Measurements from ENCODE around the gene HINT2. TPM values are rescaled to one million over a fixed set of nuclear protein-coding genes. Genes with fewer than 3 reads are reported as not detected.
A peak's percentile ranks its signal among the peaks of the same experiment; 100 is the strongest.

HINT2 gene
- total RNA-seq, 1 experiment from 2014 or later = 91.2 TPM

- DNase-seq (ENCODE audit: low spot score) = no peak
These were observed 3.3 kb downstream of the HINT2 start for GRCh38 chr9:35811381-35812024.

- no peak for DNase-seq (ENCODE audit: low spot score)
These were observed 4.7 kb downstream of the HINT2 start for GRCh38 chr9:35810122-35810521.

DNA sequence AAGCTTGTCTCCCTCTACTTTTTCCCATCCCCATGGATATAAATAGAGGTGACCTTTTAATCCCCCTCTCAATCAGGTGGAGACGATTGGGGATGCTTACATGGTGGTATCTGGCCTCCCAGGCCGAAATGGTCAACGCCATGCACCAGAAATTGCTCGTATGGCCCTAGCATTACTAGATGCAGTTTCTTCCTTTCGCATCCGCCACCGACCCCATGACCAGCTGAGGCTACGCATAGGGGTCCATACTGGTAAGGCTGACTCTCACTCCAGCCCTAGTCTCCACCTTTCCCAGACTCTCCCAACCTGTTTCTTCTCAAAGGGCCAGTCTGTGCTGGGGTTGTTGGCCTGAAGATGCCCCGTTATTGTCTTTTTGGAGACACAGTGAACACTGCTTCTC lies 6.4 kb downstream of the HINT2 start:
- no peak for DNase-seq (ENCODE audit: low spot score)

GRCh38 chr9:35806101-35806500 lies 8.7 kb downstream of the HINT2 start:
- no peak for DNase-seq (ENCODE audit: low spot score)

DNA sequence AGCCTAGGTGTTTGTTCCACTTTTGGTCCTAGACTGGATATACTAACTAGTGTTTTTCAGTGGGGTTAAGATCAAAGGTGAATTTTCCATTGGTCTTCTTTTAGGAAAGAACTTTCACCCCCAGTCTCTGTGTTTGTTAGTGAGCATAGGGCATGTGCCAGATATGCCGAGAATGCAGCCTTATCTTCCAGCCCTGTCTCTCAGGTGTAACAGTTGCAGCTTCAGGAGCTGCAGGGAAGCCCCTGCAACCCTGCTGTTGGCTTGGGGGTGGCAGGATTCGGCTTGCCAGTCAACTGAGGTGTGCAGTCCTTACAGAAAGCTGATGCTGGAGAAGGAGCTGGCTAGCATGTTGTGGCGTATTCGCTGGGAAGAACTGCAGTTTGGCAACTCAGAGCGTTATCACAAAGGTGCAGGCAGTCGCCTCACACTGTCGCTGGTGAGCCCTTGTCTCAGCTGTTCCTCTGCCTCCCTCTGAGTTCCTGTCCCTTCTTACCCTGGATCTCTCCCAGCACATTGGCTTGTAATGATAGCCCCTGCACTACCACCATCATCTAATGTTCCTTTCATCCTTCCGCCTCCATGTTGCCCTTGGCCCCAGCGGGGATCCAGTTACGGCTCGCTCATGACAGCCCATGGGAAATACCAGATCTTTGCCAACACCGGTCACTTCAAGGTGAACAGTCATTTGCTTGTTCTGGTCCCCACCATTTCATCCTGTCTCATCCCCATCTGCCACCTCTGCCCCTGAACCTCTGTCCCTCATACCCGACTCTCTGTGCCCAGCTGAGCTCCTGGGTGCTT lies 13.3 kb downstream of the HINT2 start:
- DNase-seq (ENCODE audit: low spot score) = no peak

GRCh38 chr9:35800530-35800929 lies 14.3 kb downstream of the HINT2 start:
- DNase-seq (ENCODE audit: low spot score) = no peak

DNA sequence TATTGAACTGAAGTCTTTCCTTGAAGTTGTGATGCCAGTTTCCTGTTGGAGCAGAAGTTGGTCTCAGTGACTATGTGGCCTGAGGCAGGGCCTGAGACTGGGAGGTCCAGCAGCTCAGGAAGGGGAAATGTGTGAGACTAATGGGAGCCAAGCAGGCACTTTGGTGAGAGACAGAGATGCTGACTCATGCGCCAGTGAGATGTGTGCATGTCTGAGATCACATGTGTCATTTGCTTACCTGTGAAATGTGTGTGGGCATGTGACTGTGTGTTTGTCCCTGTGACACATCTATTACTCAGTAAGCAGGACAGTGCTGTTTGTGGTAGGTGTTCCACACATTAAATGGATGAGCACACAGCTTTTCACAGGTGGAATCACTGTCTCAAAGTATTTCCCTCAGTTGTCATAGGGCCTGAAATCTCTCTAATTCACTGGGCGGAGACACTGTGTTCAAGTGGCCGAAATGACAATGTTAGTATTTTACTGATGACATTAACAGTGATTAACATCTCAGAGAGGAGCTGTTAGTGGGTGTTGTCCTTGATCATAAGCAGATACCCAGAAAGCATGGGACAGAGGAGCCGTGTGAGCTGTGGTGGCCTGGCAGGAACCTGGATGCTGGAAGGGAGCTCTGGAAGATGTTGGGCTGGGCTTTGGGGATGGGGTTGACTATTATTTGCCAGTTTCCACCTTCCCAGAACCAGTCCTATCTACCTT lies 16.0 kb downstream of the HINT2 start:
- DNase-seq (ENCODE audit: low spot score) = no peak

GRCh38 chr9:35797311-35798109 lies 17.3 kb downstream of the HINT2 start:
- no peak for DNase-seq (ENCODE audit: low spot score)

DNA sequence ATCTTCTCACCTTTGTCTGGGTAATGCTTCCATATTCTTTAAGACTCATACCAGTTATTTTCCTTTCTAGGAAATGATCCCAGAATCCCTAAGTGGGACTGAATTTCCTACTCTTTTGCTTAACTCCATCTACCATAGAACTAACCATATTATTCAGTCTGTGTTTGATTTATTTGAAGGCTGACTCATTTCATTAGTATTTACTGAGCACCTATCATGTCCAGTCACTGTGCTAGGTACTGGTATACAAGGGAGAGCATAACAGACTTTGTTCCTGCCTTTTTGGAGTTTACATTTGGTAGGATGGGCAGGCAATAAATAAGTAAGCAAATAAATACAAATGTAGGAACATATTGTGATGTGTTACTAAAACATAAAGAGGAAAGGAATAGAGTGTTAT lies 19.1 kb downstream of the HINT2 start:
- no peak for DNase-seq (ENCODE audit: low spot score)

GRCh38 chr9:35793461-35793860 lies 21.4 kb downstream of the HINT2 start:
- no peak for DNase-seq (ENCODE audit: low spot score)

- DNase-seq (ENCODE audit: low spot score) = no peak
These were observed 22.0 kb downstream of the HINT2 start for GRCh38 chr9:35792826-35793225.

DNA sequence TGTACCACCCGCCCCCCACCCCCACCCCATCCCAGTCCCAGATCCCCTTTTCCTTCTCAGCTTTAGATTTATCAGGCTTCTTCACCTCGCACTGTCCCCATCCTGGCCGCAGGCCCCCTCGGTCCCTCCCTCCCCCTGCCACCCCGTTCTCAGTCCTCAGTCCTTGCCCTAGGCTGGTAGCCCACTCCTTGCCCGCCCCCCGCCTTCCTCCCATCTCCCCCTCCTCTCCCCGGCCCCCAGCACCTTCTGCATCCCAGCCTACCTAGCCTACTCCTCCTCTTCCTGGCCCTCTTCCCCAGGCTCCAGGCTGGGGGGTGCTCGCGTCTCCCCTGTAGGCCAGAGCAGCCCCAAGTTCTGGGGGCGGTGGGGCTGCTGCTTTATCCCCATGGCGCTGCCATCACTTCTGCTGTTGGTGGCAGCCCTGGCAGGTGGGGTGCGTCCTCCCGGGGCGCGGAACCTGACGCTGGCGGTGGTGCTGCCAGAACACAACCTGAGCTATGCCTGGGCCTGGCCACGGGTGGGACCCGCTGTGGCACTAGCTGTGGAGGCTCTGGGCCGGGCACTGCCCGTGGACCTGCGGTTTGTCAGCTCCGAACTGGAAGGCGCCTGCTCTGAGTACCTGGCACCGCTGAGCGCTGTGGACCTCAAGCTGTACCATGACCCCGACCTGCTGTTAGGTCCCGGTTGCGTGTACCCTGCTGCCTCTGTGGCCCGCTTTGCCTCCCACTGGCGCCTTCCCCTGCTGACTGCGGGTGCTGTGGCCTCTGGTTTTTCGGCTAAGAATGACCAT lies 22.6 kb downstream of the HINT2 start:
- no peak for DNase-seq (ENCODE audit: low spot score)

DNA sequence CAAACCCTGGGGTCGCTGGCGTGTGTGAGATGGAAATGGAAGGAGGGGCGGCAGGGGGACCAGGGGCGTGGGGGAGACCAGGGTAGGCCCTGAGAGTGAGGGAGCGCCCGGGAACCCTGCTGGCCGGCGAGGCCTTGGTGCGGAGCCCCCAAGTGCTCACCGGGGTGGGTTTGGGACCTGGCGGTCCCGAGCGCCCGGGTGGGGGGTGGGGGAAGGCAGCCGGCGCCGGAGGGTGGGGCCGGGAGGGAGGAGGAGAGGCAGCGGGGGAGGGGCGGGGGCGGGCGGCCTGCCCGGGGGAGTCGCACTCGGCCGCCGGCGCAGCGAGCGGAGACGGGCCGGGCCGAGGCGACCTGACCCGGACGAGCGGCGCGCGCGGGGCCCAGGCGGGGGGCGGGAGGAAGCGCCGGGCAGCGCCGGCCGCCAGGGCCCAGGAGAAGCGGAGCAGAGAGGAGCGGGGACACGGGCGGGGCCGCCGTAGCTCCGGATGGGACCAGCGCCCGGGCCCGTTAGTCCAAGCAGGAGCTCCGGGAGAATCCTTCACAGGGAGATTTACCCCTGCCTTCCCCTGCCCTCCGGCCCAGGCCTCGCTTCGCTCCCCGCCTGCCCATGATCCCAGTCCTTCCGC lies 23.4 kb downstream of the HINT2 start, which contains the start of gene NPR2:
NPR2 (plus strand) TSS at position 295 of the 625 bp plus-strand sequence. CDS start 818 bp downstream, outside the sequence.
- no peak for DNase-seq (ENCODE audit: low spot score)

DNA sequence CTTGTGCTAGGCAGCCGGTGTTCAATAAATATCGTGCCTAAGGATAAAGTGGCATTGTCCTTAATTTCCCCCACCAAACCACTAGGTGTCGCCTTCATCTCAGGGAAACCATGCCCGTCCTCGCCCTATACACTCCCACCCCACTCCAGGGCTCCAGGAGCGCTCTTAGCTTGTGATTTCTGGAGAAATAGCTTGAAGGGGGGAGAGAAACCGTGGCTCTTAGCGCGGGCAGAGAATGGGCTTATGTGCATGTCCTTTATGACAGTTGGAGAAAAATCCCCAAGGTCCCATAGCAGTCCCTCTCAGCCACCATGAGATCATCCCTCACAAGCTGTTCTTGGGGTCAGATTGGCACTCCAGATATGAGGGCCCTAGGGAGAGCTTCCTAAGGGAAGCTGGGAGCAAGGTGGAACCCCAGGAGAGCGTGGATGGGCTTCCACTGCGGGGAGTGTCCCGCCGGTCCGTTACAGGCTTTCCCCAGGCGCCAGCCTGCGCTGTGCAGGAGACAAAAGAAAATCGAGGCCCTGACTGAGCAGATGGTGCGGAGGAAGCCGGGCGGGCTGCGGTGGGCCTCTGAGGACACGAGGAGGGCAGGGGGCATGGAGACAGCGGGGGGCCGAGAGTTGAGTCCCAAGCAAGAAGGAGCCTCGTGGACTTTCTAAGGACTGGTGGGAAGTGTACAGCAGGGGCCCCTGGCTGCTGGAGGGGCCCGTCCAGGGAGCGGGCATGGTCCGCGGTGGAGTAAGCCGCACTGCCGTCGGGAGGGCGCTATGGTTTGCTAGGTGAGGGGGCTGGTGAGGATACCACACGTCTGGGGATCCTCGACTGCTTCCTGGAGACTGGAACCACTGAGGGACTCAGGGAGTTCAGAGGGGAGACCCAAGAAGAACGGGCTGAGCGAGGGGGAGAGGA lies 24.2 kb downstream of the HINT2 start:
- peak; percentile 74 for DNase-seq (ENCODE audit: low spot score)

GRCh38 chr9:35790025-35790384 lies 24.8 kb downstream of the HINT2 start:
- no peak for DNase-seq (ENCODE audit: low spot score)

GRCh38 chr9:35789541-35789940 lies 25.3 kb downstream of the HINT2 start:
- DNase-seq (ENCODE audit: low spot score) = no peak

- DNase-seq (ENCODE audit: low spot score) = no peak
These were observed 31.4 kb downstream of the HINT2 start for GRCh38 chr9:35783418-35783817.

DNA sequence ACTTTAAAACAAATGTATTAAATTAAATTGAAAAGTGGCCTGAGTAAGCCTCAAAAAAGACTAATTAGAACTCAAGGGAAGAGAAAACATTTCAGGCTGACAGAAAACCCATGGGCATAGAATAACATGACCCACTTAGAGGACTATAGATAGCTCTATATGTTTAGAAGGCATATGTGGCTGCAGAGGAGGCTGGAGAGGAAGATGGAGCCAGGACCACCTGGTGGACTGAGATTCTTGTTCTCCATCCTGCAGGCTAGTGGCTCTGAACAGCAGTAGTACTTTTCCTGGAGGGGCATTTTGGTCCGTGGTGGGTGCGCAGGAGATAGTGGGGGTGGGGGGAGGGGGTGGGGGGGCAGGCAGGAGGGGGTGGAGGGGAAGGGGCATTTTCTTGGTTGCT lies 33.8 kb downstream of the HINT2 start:
- no peak for DNase-seq (ENCODE audit: low spot score)

GRCh38 chr9:35778496-35778895 lies 36.3 kb downstream of the HINT2 start:
- DNase-seq (ENCODE audit: low spot score) = no peak
